ENCODE measurements around the gene CNTNAP2. TPM values are rescaled to one million over a fixed set of nuclear protein-coding genes. Genes with fewer than 3 reads are reported as not detected.

The CNTNAP2 gene
- total and polyA plus RNA-seq, 2 of the 8 experiments (the other 6 are each of a cell fraction or from before 2014, with no cell fraction given) = 27.9 to 71.0 TPM

- POLR2A ChIA-PET (ENCODE audit: partially characterized antibody) = no interaction called here
Observed at GRCh38 chr7:147432079-147432478, 1315.5 kb downstream of the CNTNAP2 start.

More at GRCh38 chr7:147432079-147432478, 1315.5 kb downstream of the CNTNAP2 start:
- no peak overlapping the region for H3K23ac ChIP-seq (ENCODE audit: insufficient read length)
- no peaks in the 10 kb centered on the region for H3K4me1 ChIP-seq (replicated peaks in 1 of 4; ENCODE audit: control insufficient read depth in 3 of 4, insufficient read depth in 4 of 4, low read length in 3 of 4)
- H3K56ac ChIP-seq (replicated peaks; ENCODE audit: insufficient read length, low read depth, low read length) = no peak overlapping the region
- no peaks in the 10 kb centered on the region for H3K23me2 ChIP-seq (ENCODE audit: low read depth, low read length)
- no peak overlapping the region for H3K18ac ChIP-seq (ENCODE audit: extremely low read depth, low read length)
- no peak overlapping the region for H2BK120ac ChIP-seq (replicated peaks; ENCODE audit: low read depth, low read length)
- H2BK5ac ChIP-seq (ENCODE audit: low read depth, low read length) = no peak overlapping the region
- no peak overlapping the region for H4K8ac ChIP-seq (ENCODE audit: extremely low read depth, insufficient read depth, low read length)
- TF ChIP-seq YY1 (IDR thresholded peaks at IDR 0.05; ENCODE audit: low read depth, low read length) = no peak
- peak; percentile 85 to 91 for TF ChIP-seq RAD21 (IDR thresholded peaks at IDR 0.05 in 1 of 2, conservative IDR thresholded peaks at IDR 0.05 in 1 of 2; ENCODE audit: low read depth in 2 of 2, low read length in 2 of 2)
- TF ChIP-seq TEAD4 (IDR thresholded peaks at IDR 0.05; ENCODE audit: low read depth, low read length) = peak; percentile 27; the same call in 1 of the 2 replicates
- TF ChIP-seq, protein P1, sequence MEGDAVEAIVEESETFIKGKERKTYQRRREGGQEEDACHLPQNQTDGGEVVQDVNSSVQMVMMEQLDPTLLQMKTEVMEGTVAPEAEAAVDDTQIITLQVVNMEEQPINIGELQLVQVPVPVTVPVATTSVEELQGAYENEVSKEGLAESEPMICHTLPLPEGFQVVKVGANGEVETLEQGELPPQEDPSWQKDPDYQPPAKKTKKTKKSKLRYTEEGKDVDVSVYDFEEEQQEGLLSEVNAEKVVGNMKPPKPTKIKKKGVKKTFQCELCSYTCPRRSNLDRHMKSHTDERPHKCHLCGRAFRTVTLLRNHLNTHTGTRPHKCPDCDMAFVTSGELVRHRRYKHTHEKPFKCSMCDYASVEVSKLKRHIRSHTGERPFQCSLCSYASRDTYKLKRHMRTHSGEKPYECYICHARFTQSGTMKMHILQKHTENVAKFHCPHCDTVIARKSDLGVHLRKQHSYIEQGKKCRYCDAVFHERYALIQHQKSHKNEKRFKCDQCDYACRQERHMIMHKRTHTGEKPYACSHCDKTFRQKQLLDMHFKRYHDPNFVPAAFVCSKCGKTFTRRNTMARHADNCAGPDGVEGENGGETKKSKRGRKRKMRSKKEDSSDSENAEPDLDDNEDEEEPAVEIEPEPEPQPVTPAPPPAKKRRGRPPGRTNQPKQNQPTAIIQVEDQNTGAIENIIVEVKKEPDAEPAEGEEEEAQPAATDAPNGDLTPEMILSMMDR (IDR thresholded peaks at IDR 0.05; ENCODE audit: control extremely low read depth in 1 of 3, insufficient read depth in 1 of 3, low read depth in 1 of 3, low read length in 3 of 3) = peak; percentile 20 to 69 (median 66)
- no peak for TF ChIP-seq HDAC6 (IDR thresholded peaks at IDR 0.05; ENCODE audit: low read depth, low read length)
- TF ChIP-seq CEBPB (IDR thresholded peaks at IDR 0.05; ENCODE audit: low read depth, low read length) = peak; percentile 78
- no peak for TF ChIP-seq SP2 (IDR thresholded peaks at IDR 0.05; ENCODE audit: low read length)
- no peaks in the 10 kb centered on the region for H3K36me3 ChIP-seq (ENCODE audit: control insufficient read depth in 2 of 4, insufficient read depth in 4 of 4, low read length in 3 of 4)
- FAIRE-seq (peak; percentile 48), DNase-seq (ENCODE audit: low read depth in 1 of 2, low spot score in 2 of 2) (no peak)
- H3K9ac ChIP-seq (replicated peaks in 1 of 4; ENCODE audit: extremely low read depth in 1 of 4, low read depth in 3 of 4, low read length in 3 of 4) = no peak overlapping the region
- no peak overlapping the region for H3K4me2 ChIP-seq (ENCODE audit: insufficient read depth in 1 of 2, low read depth in 2 of 2, low read length in 2 of 2)
- no peaks in the 10 kb centered on the region for H3K9me3 ChIP-seq (ENCODE audit: insufficient read depth in 2 of 2, low read depth in 1 of 2, low read length in 1 of 2)
- CTCF ChIA-PET (ENCODE audit: partially characterized antibody) = interaction anchor here (0.6 to 2.1 kb wide), 25 partner anchors 9 to 827 kb away, joined by 3 to 9 read pairs (median 4); no protein-coding TSS in a partner anchor
- H3K79me2 ChIP-seq (ENCODE audit: control insufficient read depth in 1 of 2, insufficient read depth in 2 of 2, low read length in 2 of 2) = no peaks in the 10 kb centered on the region
- H4K20me1 ChIP-seq (replicated peaks in 1 of 2; ENCODE audit: control insufficient read depth in 1 of 2, insufficient read depth in 2 of 2, low read length in 2 of 2) = no peaks in the 10 kb centered on the region
- H4K91ac ChIP-seq (replicated peaks; ENCODE audit: insufficient read length, low read length) = no peak overlapping the region
- 70% methylated on average over 2 of the region's 2 CpGs; no CpG with 5 or more reads in 1 of the 2 experiments for WGBS, 2 experiments (ENCODE audit: extremely low coverage in 1 of 2, insufficient coverage in 1 of 2, insufficient read length in 1 of 2, insufficient replicate concordance in 2 of 2, low coverage in 1 of 2, low lambda C conversion rate in 2 of 2, missing lambda C conversion rate in 1 of 2)
- H2BK12ac ChIP-seq (ENCODE audit: low read depth, low read length) = no peak overlapping the region
- peaks cover 9 to 45% (median 28%) of the 10 kb centered on the region in 4 experiments for H3K27me3 ChIP-seq (replicated peaks in 1 of 4; ENCODE audit: control insufficient read depth in 3 of 4, extremely low read depth in 1 of 4, insufficient read depth in 3 of 4, low read length in 3 of 4)
- no peak overlapping the region for H3K27ac ChIP-seq (ENCODE audit: low read depth, low read length)
- H3K4ac ChIP-seq (replicated peaks; ENCODE audit: insufficient read length, low read depth, low read length) = no peak overlapping the region
- no peak overlapping the region for H2AFZ ChIP-seq (ENCODE audit: low read length)
- no peak overlapping the region for H4K5ac ChIP-seq (ENCODE audit: insufficient read length, low read depth, low read length)
- H2AK5ac ChIP-seq (ENCODE audit: low read depth, low read length) = no peak overlapping the region
- H3K4me3 ChIP-seq (ENCODE audit: extremely low read depth in 1 of 4, insufficient read depth in 2 of 4, low read depth in 3 of 4, low read length in 4 of 4) = no peak overlapping the region
- H3K79me1 ChIP-seq (ENCODE audit: low read depth, low read length) = no peaks in the 10 kb centered on the region
- no peak overlapping the region for H3K14ac ChIP-seq (ENCODE audit: insufficient read length)
- no peak overlapping the region for H2BK15ac ChIP-seq (ENCODE audit: low read length)
- H2BK20ac ChIP-seq (ENCODE audit: low read length) = no peak overlapping the region
